Stimulated activated CD8-positive, alpha-beta memory T cell treated with anti-CD3 and anti-CD28 coated beads, Interleukin-7, amount 100 ng/mL, for 48 hours (primary cell): ENCODE measurements around the gene ENDOU.

Source experiments
- DNase-seq, 2 donors: peaks; one replicate each; pipeline ENCODE4 v3.0.0-alpha.2; 2020; ENCODE audit warnings: low read depth in 1 of 2; ENCODE audit errors: extremely low read depth in 1 of 2

The ENDOU gene

DNA sequence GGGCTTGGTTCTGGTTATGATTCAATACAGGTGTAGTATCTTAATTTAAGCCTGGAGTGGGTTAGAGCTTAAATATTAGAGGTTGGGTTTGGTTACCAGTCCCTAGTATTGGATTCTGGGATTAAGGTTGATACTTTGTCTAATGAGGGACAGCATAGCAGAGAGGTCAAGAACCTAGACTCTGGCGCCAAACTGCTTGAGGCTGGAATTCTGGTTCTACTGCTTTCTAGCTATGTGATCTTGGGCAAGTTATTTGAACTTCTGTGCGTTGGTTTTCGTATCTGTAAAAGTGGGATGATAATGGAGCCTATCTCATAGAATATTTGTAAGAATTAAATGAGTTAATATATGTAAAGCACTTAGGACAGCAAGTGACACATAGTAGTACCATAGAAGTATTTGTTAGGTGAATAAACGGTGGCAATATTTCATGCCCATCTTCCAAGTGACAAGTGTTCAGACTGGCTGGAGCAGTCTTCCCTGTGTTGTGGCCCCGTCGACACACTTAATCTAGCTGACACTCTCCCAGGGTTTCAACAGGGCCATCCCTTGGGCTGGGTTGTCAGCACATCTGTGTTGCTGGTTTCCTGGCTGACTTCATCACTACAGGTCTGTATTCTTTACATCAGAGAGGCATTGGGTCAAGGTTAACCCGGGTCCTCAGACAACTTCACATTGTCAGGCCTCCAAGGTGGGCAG is 3.0 kb downstream of the ENDOU start:
- DNase-seq = no peak

DNA sequence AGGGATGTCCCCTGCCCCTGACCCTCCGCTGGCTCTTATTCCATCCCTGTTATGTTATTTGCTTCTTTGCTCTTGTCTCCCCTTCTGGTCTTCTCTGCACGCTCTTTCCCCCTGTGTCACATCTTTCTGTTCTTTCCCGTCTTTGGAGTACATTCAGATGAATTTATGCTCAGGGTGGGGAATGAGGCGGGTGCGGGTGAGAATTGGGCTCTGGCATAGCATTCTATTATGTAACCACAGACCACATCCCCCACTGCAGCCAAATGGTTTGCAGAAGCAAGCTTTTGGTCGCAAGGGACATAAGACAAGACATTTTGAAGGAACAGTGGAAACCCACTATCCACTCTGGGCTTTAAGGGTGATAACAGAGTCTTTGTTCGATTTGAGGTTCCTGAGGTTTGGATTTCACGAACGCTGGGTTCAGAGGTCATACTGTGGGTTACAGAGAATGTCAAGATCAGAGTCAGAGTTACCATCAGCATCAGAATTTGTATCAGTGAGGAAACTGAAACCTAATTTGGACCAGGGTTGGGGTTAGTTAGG is 3.8 kb downstream of the ENDOU start:
- no peak for DNase-seq

DNA sequence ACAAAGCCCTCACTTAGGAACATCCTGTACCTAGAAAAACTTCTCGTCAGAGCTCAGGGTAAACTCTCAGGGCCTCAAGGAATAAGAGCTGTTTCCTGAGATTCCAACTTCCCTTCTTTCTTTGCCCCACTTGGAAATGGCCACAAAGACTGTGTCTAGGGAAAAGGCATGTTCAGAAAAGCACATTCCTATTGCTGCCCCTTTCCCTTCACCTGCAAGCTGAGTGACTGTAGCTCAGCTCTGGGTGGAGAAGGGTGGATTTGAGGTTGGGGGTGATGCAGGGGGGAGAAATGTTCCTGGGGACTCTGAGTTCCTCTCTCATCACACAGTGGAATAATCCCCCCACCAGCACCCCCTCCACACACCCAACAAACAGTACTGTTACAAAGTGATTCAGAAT is 6.8 kb downstream of the ENDOU start:
- no peak for DNase-seq

DNA sequence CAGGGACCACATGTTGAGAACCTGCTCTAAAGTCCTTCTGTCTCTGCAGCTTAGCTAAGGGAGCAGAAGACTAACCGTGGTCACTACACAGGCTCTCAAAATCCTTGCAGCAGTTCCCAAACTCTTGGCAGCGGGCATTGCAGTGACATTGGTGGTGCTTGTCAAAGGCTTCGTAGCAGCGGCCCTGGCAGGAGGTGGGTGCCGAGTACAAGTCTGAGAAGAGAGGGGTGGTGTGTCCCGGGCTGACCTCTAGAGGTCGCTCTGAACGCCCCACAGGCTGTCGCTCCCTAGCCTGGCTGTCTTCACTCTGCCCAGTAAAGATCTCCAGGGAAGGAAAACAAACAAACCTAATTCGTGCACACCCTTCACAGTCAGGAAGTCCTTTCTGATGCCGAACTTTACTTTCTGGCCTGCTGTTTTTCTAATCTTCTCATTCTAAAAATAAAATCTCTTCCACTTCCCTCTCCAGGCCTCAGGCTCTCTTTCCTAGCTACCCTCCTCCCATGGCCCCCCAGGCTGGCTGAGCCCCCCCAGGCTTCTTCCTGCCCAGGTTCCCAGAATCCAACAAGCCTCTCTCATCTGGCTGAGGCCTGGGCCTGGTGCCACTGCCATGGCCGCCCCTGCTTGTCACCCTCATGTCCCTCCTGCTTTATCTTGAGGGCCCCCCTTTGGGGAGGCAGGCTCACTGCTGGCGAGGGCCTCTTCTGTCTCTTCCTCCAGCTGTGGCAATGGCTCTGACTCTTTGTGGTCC is 7.7 kb downstream of the ENDOU start:
- no peak for DNase-seq

DNA sequence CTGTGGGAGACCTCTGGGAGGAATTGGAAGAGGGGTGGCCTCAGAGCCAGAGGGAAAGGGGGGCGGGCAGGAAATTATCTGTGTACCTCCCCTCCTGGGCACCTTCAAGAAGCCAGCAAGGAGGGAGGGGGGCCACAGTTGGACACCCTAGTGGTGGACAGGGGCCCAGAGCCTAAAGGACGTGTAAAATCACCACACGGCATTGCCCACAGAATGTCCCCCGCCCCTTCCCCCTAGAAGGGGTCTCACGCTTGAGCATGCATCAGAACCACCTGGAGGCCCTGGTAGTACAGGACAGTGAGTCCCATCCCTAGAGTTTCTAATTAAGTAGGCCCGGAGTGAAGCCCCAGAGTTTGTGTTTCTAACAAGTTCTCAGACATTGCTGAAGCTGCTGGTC is 8.2 kb downstream of the ENDOU start:
- DNase-seq = no peak

DNA sequence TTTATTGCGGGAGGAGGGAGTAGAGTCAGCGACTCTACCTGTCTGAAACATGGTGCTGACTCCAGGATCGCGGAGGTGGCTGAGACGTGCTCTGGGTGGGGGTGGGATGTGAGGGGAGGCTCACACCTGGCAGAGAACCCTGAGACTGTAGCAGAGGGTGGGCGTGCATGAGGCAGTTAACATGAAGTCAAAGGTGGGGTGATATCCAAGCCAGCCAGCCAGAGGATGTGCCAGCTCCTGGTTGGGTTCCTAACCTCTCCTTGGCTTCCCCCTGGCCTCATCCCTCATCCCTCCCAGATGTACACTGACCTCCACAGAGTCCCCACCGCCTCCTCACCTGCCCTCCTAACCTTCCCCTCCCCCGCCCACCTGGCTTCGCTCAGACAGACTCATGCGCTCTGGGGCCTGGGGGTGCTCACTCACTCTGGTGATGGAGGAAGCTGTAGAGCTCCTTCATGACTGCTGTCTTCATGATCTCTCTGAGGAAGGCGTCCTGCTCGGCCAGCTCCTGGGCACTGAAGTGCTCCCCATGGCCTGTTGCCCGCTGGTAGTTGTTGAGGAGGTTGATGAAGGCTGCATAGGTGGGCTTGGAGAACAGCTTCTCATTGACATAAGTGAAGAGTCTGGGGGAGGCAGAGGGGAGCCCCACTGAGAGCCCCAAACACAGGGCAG is 9.3 kb downstream of the ENDOU start:
- DNase-seq = no peak

DNA sequence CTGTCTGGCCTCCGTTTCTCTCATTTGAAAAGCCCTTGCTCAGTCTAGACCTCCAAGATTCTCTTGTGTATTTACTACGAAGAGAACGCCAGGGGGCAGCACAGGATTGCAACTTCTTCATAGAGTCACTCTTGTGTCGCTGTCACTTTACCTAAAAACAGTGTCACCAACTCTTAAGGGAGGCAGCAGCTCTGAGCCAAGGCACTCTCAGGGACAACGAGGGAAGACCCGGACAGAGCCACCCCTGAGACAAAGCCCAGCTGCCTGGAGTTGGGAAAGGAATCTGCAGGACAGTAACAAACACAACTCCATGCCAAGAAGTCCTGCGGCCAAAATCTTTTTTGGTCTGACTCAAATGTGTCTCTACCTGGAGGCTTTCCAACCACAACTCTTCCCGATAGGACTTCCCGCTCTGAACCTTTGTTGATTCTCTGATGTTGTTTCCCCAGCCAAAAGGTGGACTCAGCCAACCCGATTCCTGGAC is 9.9 kb downstream of the ENDOU start:
- DNase-seq = peak; percentile 24 to 66

DNA sequence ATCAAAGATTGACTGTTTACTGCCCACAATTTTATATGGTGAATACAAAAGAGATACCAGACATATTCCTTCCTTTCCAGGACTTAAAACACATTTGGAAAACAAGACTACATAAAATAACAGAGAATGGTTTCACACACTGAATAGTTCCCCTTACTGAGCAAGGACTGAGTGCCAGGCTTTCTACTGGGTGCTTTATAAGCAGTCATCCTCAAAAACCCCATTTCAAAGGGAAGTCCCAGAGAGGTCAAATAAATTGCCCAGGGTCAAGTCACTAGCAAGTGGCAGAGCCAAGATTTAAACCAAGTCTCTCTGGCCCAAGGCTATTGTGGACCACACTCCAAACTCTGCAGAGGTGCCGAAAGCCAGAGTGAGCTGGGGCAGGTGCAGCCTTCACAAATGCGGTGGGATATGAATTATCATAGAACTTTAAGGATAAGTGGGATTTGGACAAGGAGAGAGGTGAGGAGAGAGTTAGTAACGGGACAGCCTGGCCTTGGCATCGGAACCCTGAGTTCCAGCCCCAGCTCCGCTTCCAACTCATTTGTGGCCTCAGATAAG is 10.4 kb downstream of the ENDOU start:
- no peak for DNase-seq

DNA sequence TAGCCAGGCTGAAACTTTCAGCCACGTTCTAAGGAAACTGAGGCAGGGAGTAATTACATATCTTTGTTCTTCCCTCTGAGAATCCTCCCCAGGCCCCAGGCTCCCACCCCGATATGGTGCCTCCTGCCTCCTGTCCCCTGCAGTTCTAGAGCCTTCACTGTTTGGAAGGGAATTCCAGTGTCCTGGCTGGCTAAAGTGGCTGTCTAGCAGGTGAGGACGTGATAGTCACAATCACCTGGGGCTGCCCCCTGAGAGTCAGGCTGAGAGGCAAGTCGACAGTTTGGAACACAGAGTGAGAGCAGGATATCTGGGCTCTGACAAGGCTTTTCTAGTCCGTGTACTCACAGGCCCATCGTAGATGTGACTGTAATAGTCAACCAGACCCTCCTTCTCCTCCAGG is 13.1 kb downstream of the ENDOU start:
- no peak for DNase-seq

DNA sequence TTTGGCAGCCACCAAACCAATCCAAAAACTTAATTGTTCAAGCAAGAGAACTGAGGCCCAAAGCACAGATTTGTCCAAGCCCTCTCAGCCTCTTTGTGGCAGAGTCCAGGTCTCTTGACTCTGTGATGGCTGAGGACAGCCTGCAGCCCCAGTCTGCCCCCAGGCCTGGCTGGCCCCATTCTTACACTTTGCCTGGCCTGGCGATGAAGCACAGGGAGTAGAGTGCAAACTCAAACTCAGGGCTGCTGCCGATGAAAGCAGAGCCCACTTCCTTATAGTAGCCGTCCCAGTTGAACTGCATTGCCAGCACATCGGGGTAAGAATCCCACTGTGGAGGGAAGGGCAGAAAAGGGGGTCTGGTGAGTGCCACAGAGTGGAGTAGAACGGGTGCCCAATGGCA is 13.8 kb downstream of the ENDOU start:
- DNase-seq = no peak

DNA sequence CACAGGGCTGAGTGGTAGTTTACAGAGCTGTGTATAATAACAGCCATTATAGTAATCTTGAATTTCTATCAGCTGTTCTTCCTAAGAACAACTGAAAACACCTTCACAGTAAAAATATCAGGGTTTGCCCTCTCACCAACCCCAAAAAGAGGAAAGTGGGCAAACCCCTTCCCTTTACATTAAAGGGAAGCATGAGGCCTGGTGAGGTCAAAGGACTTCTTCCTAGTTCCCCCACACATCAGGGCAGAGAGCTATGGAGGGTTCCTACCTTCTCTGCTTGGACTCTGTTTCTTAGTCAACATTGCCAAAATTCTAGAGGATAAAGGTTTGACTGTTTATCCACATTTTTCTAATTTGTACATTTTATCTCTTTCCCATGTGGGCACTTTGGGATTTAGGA is 15.0 kb downstream of the ENDOU start:
- no peak for DNase-seq

DNA sequence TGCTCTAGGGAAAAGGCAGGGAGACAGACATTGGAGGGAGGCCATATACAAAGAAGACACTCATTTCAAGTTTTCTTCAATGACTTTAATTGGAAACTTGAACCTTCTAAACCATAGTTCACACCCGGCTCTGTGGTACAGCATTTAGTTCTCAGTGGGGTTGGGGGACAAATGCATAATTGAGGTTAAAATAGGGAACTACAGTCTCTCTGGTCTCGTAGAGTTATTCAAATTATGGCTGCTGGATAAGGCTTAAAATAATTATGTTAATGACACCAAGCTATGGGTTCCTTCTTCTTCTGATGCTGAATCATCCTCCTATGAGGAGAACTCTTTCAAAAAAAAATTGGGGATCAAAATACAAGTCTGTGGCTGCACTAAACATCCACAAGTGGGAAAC is 15.6 kb downstream of the ENDOU start:
- no peak for DNase-seq

DNA sequence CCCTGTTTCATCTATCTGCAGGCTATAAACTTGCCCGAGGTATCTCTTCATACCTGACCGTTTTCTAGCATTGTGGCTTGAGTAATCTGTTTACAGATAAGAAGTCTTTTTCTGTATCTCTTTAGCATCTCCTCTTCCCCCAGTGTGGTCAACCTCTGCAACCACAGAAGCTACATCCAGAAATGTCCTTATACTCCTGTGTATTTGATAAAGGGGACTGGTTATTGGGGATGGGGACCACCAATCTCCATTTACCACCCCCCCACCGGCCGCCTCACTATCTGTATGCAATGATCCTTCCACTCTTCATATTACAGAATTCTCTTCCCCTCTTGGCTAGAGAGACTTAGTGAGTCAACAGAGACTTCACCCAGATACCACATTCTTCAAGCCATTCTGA is 16.1 kb downstream of the ENDOU start:
- DNase-seq = no peak

DNA sequence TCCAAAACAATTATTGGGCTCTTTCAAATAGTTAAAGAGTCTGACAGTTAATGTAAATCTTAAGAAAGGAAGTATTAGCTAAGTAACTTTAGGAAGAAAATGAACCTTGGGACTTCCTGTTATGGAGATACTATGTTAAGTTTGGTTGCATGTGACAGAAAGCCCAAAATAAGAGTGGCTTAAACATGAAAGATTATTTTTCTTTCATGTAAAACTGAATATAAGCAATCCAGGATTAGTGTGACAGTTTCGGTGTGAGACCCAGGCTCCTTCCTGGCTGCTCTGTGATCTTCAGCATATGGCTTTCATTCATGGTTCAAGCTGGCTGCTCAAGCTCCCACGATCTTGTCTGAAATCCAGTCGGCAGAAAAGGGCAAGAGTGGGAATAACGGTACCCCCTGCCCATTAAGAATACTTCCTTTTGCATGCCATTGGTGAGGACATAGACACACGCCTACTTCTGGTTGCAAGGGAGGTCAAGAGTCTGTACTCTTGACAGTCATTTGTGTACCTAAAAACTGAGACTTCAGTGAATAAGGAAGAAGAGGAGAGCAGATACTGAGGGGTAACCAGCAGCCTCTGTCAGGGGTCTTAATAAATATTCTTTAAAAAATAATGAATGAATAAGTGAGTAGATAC is 17.3 kb downstream of the ENDOU start:
- no peak for DNase-seq

DNA sequence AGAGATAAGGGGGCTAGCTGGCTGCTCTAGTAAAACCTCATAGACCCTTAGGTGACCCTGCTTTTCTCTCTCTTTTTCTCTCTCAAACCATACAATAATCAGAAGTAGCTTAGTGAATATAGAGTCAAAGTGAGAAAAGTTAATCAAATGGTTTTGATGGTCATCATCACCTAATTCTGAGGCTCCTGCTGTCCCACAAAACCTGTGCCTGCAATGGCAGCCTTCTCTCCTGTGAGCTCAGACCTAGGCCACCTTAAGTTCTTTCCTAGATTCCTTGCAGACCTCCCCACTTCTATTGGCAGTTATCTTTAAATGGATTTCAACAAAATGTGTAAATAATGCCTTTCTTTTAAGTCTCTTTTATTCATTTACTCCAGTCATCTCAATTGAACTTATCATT is 17.9 kb downstream of the ENDOU start:
- DNase-seq = no peak

DNA sequence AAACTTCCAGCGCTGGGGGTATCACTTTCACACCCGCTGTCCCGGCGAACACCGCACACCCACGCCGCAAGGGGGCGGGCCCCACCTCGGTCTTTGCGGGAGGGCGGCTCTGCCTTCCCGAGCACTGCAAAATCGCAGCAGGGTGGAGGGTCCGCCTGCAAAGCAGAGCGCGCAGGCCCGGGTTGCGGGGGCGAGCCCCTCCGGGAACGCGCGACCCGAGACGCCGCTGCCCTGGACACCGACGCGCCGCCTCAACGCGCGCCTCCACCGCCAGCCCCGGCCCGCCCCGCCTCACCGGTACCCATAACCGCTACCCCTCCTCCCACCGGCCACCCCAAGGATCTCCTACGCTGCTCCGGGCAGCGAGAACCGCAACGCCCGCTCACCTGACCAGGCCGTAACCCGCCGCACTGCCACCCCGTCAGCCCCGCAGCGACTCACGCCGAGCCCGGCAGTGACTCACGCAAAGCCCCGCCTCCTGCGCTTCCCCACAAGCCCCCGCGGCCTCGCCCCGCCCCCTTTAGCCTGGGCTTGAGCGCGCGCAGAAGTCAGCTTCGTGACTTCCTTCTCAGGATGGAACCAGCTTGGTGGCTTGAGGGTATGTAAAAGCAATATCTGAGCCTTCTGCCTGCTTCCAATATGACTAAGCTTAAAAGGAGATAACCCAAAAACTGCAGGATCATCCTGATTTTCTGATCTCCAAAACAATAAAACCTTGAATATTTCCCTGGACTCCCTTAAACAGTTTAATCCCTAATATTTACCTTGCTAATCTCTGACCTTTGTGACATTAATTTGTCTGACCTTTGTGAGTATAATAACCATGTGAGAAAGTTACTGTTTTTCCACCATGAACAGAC is 19.5 kb downstream of the ENDOU start, which contains the start of gene RPAP3:
Gene RPAP3 (minus strand): TSS at position 465 of the 860 bp plus-strand sequence. CDS start 3,190 bp downstream, outside the sequence.
- DNase-seq = peak; percentile 96 to 97

DNA sequence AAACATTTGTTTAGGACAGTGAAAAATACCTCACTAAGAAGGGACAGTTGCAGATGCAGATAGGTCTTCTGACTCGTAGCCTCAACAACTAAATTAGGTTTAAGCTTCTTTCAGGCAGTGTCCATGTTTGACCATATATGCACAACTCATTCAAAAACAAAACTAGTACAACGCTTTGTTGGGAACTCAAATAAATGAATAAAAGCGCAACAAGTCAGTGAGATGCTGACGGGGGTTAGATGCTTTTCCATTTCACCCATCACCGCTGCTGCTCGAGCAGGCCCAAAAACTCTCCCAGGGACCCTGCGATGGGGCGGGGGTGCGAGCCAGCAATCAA is 20.1 kb downstream of the ENDOU start:
- no peak for DNase-seq

DNA sequence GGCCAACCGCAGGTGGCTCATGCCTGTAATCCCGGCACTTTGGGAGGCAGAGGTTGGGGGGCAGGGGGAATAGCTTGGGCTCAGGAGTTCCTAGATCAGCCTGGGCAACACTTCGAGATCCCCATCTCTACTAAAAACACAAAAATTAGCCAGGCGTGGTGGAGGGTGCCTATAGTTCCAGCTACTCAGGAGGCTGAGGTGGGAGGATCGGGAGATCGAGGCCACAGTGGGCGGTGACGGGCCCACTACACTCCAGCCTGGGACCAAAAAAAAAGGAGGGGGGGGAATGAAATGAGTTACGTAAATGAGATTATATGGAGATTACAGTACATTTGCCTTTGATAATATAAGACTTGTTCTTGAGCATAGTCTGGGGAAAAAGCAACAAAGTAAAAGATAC is 20.6 kb downstream of the ENDOU start:
- no peak for DNase-seq

DNA sequence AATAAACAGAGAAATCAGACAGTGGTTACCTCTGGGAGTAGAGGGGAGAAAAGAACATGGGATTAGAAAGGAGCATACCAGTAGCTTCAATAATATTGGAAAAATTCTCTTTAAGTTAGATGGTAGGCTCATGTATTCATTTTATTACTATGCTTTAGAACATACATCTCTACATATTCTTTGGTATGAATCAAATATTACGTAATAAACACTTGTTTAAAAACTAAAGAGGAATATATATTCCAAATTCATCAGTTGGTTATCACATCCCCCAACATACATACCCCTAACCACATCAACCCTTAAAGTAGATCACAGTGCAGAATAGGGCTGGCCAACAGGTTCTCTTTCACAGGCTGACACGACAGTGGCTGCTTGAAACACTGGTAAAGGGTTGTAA is 25.0 kb downstream of the ENDOU start:
- no peak for DNase-seq

DNA sequence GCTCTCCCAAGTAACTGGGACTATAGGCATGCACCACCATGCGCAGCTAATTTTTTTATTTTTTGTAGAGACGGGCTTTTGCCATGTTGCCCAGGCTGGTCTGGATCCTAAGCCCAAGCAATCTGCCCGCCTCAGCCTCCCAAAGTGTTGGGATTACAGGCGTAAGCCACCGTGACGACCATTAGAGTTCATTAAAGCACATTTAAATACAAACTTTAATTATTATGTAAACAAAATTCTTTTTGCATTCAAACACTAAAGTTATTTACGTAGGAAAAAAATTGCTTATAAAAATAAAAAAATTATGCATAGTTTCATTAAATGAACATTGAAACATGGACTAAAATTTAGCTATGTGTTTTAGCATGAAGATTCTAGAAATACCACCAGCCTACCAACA is 26.7 kb downstream of the ENDOU start:
- no peak for DNase-seq
